NK-92 (cell line): ENCODE results near the gene MRPS7.
"Not testable (repeated sequence)": the region's sequence is repeated elsewhere in the genome, so short reads cannot be mapped to it uniquely, and the experiment has no call there.

Source experiments
- DNase-seq: peaks from one replicate; lab custom pipeline; 2025; ENCODE audit not compliant: unreplicated experiment; lab: John Stamatoyannopoulos, UW

Gene MRPS7

GRCh38 chr17:75270966-75271232, 9.2 kb downstream of the MRPS7 start, which contains the start of gene MIF4GD:
TSS of gene MIF4GD (minus strand) at chr17:75271231. CDS start at chr17:75270195, 1,036 bp downstream.
- no peak for DNase-seq

DNA sequence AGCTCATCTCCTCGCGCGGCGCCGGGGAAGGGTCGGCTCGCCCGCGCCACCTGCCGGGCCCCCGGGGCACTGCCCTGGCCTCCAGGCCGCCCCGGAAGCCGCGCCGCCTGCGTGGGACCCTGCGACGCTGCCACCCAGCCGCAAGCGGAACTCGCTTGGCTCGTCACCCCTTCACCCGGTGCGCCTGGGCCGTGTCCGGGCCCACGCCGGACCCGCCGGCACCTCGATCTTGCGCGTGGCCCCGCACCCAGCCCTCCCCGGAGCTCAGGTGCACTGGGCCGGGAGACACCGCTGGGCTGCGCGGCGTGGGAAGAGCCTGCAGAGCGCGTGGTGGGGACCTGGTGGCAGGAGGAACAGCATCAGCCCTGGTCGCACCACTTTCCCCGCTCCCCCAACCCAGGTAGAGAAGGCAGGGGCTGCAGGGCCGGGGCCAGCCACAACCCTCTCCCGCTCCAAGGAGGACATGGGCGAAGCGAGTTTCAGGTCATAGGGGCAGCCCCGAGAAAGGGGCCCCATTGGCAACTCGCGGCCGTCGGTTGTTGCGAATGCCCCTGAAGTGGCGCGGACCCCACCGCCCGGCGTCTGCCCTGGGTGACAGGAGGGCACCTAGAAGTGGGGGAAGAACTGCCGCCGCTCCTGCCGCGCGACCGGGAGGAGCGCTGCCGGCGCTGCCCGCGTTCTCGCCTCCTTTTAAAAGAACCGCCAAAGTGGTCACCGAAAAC, 9.7 kb downstream of the MRPS7 start:
- DNase-seq = no peak

DNA sequence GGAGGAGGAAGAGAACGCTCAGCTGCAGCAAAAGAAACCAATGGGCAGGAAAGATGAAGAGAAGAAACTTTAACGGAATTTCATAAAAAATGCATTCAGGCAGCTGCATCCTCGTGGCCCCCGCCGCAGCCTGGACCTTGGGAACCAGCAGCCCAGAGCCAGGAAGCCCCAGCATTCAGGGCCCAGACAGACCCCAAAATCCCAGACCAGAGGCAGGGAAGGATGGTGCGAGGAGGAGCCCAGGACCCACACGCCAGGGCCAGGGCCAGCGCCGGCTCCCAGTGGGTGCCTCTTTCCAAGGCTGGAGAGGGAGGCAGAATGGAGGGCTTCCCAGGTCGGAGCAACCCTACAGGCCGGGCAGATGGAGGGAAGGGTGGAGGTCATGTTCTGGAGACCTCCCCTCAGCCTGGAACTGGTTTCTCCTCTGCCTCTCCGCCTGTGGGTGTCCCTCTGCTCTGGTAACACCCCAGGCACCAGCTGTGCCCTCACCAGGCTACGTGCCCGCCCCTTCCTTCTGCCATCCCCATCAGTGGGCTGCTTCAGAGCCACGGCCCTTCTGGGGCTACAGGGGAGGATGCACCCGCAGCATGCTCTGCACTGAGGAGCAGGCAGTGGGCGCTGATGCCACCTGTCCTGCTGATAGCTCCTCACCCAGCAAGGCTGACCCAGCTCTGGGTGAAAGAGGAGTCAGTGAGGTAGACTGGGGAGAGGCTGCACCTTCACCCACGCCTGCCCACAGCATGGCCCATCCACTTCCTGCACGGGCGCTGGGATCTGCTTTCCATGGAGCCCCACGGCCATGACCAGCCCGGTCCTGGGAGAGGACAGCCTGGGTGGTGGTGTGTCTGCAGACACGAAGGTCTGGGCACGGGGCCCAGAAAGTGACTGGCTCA, 10.5 kb downstream of the MRPS7 start:
- no peak for DNase-seq

- no peak for DNase-seq
These were observed 11.1 kb downstream of the MRPS7 start for GRCh38 chr17:75272848-75273184.

DNA sequence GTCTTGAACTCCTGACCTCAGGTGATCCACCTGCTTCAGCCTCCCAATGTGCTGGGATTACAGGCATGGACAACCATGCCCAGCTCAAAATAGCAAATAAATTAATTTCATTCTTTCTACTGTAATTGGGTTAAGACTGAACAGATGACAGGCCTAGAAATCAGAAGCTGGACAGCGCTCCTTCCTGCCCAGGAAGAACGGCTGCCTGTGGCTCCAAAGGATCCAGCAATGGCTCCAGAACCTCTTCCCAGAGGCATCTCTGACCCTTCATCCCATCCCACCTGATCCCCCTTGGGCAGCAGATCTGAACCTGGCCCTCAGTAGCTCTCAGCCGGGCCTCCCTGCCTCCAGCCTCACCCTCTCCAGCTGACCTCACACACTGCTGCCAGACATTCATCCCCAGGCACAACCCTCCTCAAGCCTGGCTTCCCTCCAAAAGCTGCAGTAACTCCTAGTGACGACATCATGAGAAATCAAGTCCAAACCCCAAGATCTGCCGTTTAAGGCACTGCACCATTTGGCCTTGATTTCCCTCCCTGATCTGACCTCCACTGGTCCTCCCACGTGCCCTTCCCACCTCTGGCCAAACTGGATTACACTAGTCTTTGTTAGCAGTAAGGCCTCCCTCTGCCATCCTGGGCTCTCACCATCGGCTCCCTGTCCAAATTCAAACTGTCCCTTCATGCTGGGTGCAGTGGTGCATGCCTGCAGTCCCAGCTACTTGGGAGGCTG, 12.5 kb downstream of the MRPS7 start:
- no peak for DNase-seq

- DNase-seq = no peak
These were observed 16.0 kb downstream of the MRPS7 start for GRCh38 chr17:75277664-75278071.

DNA sequence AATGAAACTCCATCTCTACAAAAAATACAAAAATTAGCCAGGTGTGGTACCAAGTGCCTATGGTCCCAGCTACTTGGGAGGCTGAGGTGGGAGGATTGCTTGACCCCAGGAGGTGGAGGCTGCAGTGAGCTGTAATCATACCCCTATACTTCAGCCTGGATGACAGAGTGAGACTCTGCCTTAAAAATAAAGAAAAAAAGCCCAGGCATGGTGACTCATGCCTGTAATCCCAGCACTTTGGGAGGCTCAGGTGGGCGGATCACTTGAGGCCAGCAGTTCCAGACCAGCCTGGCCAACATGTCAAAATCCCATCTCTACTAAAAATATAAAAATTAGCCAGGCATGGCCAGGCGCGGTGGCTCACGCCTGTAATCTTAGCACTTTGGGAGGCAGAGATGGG, 18.5 kb downstream of the MRPS7 start:
- DNase-seq = not testable (repeated sequence)

DNA sequence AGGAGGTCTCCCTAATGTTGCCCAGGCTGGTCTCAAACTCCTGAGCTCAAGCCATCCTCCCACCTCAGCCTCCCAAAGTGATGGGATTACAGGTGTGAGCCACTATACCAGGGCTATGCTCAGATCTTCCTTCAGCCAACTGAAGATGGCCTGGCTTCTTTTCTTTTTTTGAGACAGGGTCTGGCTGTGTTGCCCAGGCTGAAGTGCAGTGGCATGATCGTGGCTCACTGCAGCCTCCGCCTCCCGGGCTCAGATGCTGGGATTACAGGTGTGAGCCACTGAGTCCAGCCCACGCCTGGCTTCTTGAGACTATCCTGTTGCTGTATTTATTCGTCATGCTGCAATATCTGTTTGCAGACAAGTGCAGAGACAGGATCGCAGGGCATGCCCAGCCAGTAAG, 23.4 kb downstream of the MRPS7 start:
- no peak for DNase-seq

GRCh38 chr17:75287221-75287620, 25.5 kb downstream of the MRPS7 start:
- DNase-seq = no peak

- no peak for DNase-seq
These were observed 26.7 kb downstream of the MRPS7 start for GRCh38 chr17:75288359-75288758.

DNA sequence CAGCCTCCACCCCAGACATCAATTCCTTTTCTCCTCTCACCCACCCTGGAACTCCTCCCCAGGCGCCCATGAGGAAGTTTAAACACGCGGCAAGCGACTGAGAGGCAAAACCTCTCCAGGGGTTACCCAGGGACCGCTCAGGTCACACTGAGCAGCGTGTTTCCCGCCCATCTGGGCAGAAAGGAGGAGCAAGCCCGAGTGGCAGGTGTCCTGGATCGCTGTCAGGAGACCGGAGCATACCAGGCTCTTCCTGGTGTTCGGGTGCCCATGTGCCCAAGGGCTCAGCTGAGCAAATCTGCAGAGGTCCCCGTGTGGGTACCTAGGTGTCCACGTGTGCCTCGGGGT, 27.1 kb downstream of the MRPS7 start:
- no peak for DNase-seq

DNA sequence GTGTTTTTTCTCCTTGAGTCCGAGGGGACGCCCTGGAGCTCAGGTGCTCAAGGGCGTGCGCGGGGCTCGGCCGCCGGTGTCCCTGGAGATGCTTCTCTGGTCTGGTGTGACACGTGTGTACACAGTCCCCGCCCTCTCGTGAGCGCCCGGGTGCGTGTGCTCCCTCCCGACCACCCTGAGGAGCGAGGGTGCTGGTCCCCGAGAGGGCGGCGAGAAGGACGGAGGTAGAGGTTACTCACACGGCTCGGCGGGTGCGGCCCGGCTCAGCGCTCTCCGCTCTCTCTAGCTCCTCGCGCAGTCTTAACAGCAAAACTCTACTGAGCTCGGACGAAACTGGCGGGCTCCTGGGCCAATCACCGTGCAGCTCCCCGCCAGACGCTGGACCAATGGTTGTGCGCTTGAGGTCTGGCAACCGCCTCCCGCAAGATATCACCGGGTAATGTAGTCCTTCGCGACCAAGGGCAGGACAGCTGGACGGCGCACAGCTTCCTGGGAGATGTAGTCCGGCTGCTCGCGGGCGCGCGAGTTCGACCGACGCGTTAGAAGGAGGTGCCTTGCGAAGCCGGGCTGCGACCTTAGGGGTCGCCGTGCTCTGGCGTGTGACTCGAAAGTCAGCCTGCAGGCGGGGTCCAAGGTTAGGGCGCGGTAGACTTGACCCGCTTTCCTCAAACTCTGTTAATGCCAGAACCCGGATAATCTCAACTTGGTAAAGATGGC, 27.6 kb downstream of the MRPS7 start, which contains the start of gene SLC25A19:
Gene SLC25A19, minus strand, starts transcription at position 319 of the 717 bp plus-strand sequence. CDS start 2,669 bp downstream, outside the sequence.
- DNase-seq = peak; percentile 77

GRCh38 chr17:75289832-75290337, 28.2 kb downstream of the MRPS7 start:
- DNase-seq = no peak

GRCh38 chr17:75292810-75293448, 31.2 kb downstream of the MRPS7 start:
- not testable (repeated sequence) for DNase-seq

- DNase-seq = no peak
These were observed 33.8 kb downstream of the MRPS7 start for GRCh38 chr17:75295201-75296158.

- DNase-seq = no peak
These were observed 38.6 kb downstream of the MRPS7 start for GRCh38 chr17:75300280-75300679.

- no peak for DNase-seq
These were observed 39.4 kb downstream of the MRPS7 start for GRCh38 chr17:75301049-75301448.

GRCh38 chr17:75301502-75302206, 40.0 kb downstream of the MRPS7 start:
- DNase-seq = no peak
